ENCODE data around the gene ATP1A3. TPM values are rescaled to one million over a fixed set of nuclear protein-coding genes. Genes with fewer than 3 reads are reported as not detected.
A peak's percentile ranks its signal among the peaks of the same experiment; 100 is the strongest.
"Not testable (repeated sequence)": the region's sequence is repeated elsewhere in the genome, so short reads cannot be mapped to it uniquely, and the experiment has no call there.

The ATP1A3 gene
- 1 to 10 TPM; 1.9 to 2.0 TPM for total RNA-seq

- H3K36me3 Mint-ChIP-seq (ENCODE audit: low read depth) = no peaks in the 10 kb centered on the region
- H3K4me3 Mint-ChIP-seq = peak within 1 kb of the TSS; percentile 62
- DNase-seq = peak; percentile 63
- no peak within 1 kb of the TSS for H3K27ac Mint-ChIP-seq
- CTCF ChIA-PET = interaction anchor here (0.5 to 0.6 kb wide), 2 partner anchors 509 to 789 kb away, joined by 3 read pairs; no protein-coding TSS in a partner anchor
- H3K9me3 Mint-ChIP-seq = no peaks in the 10 kb centered on the region
- H3K27me3 Mint-ChIP-seq = peaks cover 43% of the 10 kb centered on the region
- POLR2A ChIA-PET = no interaction called here
- H3K4me1 Mint-ChIP-seq = peaks cover 32% of the 10 kb centered on the region
These were observed at the start of gene ATP1A3 for GRCh38 chr19:41993612-41994483. Gene ATP1A3 (minus strand): TSS chr19:41994230. CDS start chr19:41994076, 154 bp downstream.

GRCh38 chr19:42042455-42043170 lies 48.6 kb upstream of the ATP1A3 start:
- no peak overlapping the region for H3K27ac Mint-ChIP-seq
- no peak for DNase-seq
- no peaks in the 10 kb centered on the region for H3K9me3 Mint-ChIP-seq
- H3K36me3 Mint-ChIP-seq (ENCODE audit: low read depth) = no peaks in the 10 kb centered on the region
- no peak overlapping the region for H3K4me3 Mint-ChIP-seq
- ChIA-PET POLR2A (no interaction called here), CTCF (interaction anchor here (0.5 to 1.1 kb wide), 5 partner anchors 8 to 194 kb away, joined by 3 to 6 read pairs (median 4); no protein-coding TSS in a partner anchor)
- H3K4me1 Mint-ChIP-seq = no peaks in the 10 kb centered on the region
- no peaks in the 10 kb centered on the region for H3K27me3 Mint-ChIP-seq

GRCh38 chr19:42040491-42040890 lies 46.5 kb upstream of the ATP1A3 start:
- H3K4me1 Mint-ChIP-seq; DNase-seq; H3K36me3 Mint-ChIP-seq (ENCODE audit: low read depth); H3K9me3 Mint-ChIP-seq; H3K27ac Mint-ChIP-seq; H3K4me3 Mint-ChIP-seq; H3K27me3 Mint-ChIP-seq; POLR2A ChIA-PET: not testable (repeated sequence)
- CTCF ChIA-PET = interaction anchor here (1.2 kb wide), 1 partner anchor 10 kb away, joined by 3 read pairs; no protein-coding TSS in a partner anchor

DNA sequence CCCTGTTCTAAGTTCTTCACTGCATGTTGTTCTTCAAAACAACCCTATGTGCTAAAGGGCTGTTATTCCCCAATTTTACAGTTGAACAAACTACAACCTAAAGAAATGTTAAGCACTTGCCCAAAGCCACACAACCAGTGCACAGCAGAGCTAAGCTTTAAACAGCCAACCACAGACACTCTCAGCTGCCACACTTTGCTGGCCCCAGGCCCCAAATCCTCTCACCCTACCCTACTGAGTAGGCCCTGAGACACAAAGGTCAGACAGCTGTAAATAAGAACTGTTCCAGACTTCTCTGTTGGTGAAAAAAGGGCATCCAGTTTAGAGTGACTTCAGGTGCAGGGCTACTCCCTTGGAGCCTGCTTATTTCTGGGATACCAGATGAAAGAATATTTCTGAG lies 46.0 kb upstream of the ATP1A3 start:
- ChIA-PET POLR2A (no interaction called here), CTCF (interaction anchor here (0.6 to 1.2 kb wide), 2 partner anchors 9 to 26 kb away, joined by 3 to 4 read pairs; no protein-coding TSS in a partner anchor)
- no peak overlapping the region for H3K27ac Mint-ChIP-seq

DNA sequence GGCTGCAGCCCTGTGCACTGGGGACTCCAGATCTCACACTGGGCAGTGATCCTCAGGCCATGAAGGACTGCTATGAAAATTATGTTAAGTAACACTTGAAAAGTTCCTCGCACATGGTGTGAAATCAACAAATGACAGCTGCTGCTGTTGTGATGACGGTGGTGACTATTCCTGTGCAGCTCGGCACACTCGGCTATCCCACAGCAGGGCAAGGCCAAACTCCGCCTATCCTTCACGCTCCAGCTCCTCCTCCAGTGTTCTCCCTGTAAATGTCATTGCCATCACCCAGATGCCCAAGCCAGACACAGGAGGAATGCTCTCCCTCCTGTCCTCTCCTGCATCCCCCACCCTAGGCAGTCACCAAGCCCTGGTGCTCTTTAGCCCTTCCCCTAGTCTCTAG lies 44.6 kb upstream of the ATP1A3 start:
- peaks cover 8% of the 10 kb centered on the region for H3K4me1 Mint-ChIP-seq
- no peak for DNase-seq
- H3K36me3 Mint-ChIP-seq (ENCODE audit: low read depth) = no peaks in the 10 kb centered on the region
- H3K27ac Mint-ChIP-seq = no peak overlapping the region
- H3K9me3 Mint-ChIP-seq = no peaks in the 10 kb centered on the region
- ChIA-PET CTCF (interaction anchor here (0.6 to 1.3 kb wide), 2 partner anchors 13 to 155 kb away, joined by 3 to 4 read pairs; no protein-coding TSS in a partner anchor), POLR2A (no interaction called here)
- H3K27me3 Mint-ChIP-seq = no peaks in the 10 kb centered on the region
- H3K4me3 Mint-ChIP-seq = no peak overlapping the region

More for the DNA sequence above, 46.0 kb upstream of the ATP1A3 start:
- Mint-ChIP-seq H3K9me3 (no peaks in the 10 kb centered on the region), H3K27me3 (no peaks in the 10 kb centered on the region), H3K36me3 (ENCODE audit: low read depth) (no peaks in the 10 kb centered on the region), H3K4me1 (peaks cover 1% of the 10 kb centered on the region), H3K4me3 (no peak overlapping the region)
- DNase-seq = no peak

GRCh38 chr19:42037649-42038048 lies 43.6 kb upstream of the ATP1A3 start:
- Mint-ChIP-seq H3K27me3 (peaks cover 3% of the 10 kb centered on the region), H3K4me1 (peaks cover 8% of the 10 kb centered on the region), H3K9me3 (no peaks in the 10 kb centered on the region), H3K4me3 (no peak overlapping the region), H3K27ac (no peak overlapping the region), H3K36me3 (ENCODE audit: low read depth) (no peaks in the 10 kb centered on the region)
- POLR2A ChIA-PET = no interaction called here
- no peak for DNase-seq
- CTCF ChIA-PET = no interaction called here

GRCh38 chr19:42034640-42035391 lies 40.8 kb upstream of the ATP1A3 start:
- POLR2A ChIA-PET; H3K36me3 Mint-ChIP-seq (ENCODE audit: low read depth); H3K9me3 Mint-ChIP-seq; H3K4me3 Mint-ChIP-seq; H3K27ac Mint-ChIP-seq; H3K4me1 Mint-ChIP-seq: not testable (repeated sequence)
- DNase-seq = peak; percentile 79
- CTCF ChIA-PET = interaction anchor here (0.6 to 1.4 kb wide), 8 partner anchors 8 to 175 kb away, joined by 3 to 8 read pairs (median 4); partner anchors contain the start of genes RPS19 and ZNF574
- H3K27me3 Mint-ChIP-seq = peaks cover 12% of the 10 kb centered on the region

DNA sequence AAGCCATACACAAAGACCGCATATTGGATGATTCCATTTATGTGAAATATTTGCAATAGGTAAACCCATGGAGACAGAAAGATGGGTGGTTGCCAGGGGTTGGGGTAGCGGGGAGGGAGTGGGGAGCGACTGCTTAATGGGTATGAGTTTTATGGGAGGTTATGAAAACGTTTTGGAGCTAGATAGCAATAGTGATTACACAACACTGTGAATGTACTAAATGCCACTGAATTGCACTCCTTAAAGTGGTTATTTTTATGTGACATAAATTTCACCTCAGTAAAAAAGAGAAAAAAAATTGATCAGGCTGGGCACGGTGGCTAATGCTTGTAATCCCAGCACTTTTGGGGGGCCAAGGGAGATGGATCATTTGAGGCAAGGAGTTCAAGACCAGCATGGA lies 39.4 kb upstream of the ATP1A3 start:
- H3K4me3 Mint-ChIP-seq = no peak overlapping the region
- ChIA-PET POLR2A (no interaction called here), CTCF (no interaction called here)
- no peak for DNase-seq
- H3K4me1 Mint-ChIP-seq = peaks cover 8% of the 10 kb centered on the region
- H3K27ac Mint-ChIP-seq = no peak overlapping the region
- no peaks in the 10 kb centered on the region for H3K36me3 Mint-ChIP-seq (ENCODE audit: low read depth)
- H3K27me3 Mint-ChIP-seq = peaks cover 15% of the 10 kb centered on the region
- H3K9me3 Mint-ChIP-seq = no peaks in the 10 kb centered on the region

DNA sequence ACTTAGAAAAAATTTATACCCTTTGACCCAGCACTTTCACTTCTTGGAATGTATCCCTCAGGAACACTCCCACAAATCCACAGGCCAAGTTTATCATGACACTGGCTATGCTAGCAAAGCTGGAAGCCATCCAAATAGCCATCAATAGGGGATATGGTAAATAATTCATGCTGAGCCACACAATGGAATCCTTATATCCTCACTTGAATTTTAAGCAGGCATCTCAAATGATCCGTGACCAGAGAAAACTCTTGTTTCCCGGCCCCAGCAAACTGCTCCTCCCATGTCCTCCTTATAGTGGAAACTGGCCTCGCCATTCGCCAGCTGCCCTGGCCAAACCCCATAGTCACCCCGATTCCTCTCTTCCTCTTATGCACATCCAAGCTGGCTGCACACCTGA lies 38.4 kb upstream of the ATP1A3 start:
- peaks cover 15% of the 10 kb centered on the region for H3K27me3 Mint-ChIP-seq
- H3K36me3 Mint-ChIP-seq (ENCODE audit: low read depth) = no peaks in the 10 kb centered on the region
- ChIA-PET POLR2A (no interaction called here), CTCF (no interaction called here)
- no peak for DNase-seq
- no peak overlapping the region for H3K27ac Mint-ChIP-seq
- H3K4me3 Mint-ChIP-seq = no peak overlapping the region
- no peaks in the 10 kb centered on the region for H3K9me3 Mint-ChIP-seq
- peaks cover 8% of the 10 kb centered on the region for H3K4me1 Mint-ChIP-seq

DNA sequence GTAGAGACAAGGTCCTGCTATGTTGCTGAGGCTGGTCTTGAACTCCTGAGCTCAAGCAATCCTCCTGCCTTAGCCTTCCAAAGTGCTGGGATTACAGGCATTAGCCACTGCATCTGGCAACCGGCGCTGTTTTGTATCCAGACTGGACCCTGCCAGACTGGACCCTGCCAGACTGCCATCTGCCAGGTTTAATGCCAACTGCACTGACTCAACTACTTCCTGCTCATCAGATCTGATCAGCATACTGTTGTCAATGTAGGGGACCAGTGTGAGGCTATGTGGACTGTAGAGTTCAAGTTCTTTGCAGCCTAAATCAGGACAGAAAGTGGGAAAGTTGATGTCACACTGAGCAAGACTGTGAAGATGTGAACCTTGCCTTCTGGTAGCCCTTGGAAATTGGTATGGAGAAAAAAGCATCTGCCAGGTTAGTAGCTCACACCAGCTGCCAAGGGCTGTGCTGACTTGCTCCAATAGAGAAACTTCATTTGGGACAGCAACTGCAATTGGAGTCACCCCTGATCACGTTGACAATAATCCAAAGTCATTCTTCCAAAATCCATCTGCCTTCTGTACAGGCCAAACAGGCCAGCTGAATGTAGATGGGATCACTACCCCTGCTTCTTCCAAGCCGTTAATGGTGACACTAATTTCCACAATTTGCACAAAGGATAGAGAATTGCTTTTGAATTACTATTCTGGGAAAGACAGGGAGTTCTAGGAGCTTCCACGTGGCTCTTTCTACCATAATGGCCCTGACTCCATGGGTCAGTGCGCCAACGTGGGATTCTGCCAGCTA lies 36.8 kb upstream of the ATP1A3 start:
- Mint-ChIP-seq H3K36me3 (ENCODE audit: low read depth) (no peaks in the 10 kb centered on the region), H3K4me3 (no peak overlapping the region), H3K27me3 (peaks cover 15% of the 10 kb centered on the region), H3K9me3 (no peaks in the 10 kb centered on the region), H3K4me1 (peaks cover 8% of the 10 kb centered on the region), H3K27ac (no peak overlapping the region)
- CTCF ChIA-PET = interaction anchor here (1.1 to 2.3 kb wide), 3 partner anchors 9 to 23 kb away, joined by 3 to 7 read pairs (median 3); no protein-coding TSS in a partner anchor
- POLR2A ChIA-PET = no interaction called here
- DNase-seq = no peak

- POLR2A ChIA-PET = interaction anchor here (0.7 kb wide), 1 partner anchor 155 kb away, joined by 3 read pairs; no protein-coding TSS in a partner anchor
- CTCF ChIA-PET = interaction anchor here (0.6 to 2.3 kb wide), 6 partner anchors 25 to 1452 kb away, joined by 3 to 7 read pairs (median 3); no protein-coding TSS in a partner anchor
- Mint-ChIP-seq H3K27ac (no peak overlapping the region), H3K9me3 (no peaks in the 10 kb centered on the region), H3K27me3 (peaks cover 15% of the 10 kb centered on the region), H3K36me3 (ENCODE audit: low read depth) (no peaks in the 10 kb centered on the region), H3K4me3 (no peak overlapping the region), H3K4me1 (no peaks in the 10 kb centered on the region)
- DNase-seq = peak; percentile 25
These were observed 34.5 kb upstream of the ATP1A3 start for GRCh38 chr19:42028304-42029216.
